NT2/D1 (cell line): ENCODE measurements around the gene STAT1.

Source experiments
- SUZ12 ChIP-seq: IDR thresholded peaks from 2 replicates; pipeline ENCODE4 v1.6.1; 2011; ENCODE audit not compliant: insufficient read length, insufficient read depth; ENCODE audit errors: extremely low read depth
- YY1 ChIP-seq: IDR thresholded peaks from 2 replicates; pipeline ENCODE4 v1.6.1; 2011; ENCODE audit not compliant: insufficient read length, insufficient read depth
- ZNF274 ChIP-seq: IDR thresholded peaks from 2 replicates; pipeline ENCODE4 v1.6.1; 2011; ENCODE audit warnings: mild to moderate bottlenecking, low read depth, low read length

DNA sequence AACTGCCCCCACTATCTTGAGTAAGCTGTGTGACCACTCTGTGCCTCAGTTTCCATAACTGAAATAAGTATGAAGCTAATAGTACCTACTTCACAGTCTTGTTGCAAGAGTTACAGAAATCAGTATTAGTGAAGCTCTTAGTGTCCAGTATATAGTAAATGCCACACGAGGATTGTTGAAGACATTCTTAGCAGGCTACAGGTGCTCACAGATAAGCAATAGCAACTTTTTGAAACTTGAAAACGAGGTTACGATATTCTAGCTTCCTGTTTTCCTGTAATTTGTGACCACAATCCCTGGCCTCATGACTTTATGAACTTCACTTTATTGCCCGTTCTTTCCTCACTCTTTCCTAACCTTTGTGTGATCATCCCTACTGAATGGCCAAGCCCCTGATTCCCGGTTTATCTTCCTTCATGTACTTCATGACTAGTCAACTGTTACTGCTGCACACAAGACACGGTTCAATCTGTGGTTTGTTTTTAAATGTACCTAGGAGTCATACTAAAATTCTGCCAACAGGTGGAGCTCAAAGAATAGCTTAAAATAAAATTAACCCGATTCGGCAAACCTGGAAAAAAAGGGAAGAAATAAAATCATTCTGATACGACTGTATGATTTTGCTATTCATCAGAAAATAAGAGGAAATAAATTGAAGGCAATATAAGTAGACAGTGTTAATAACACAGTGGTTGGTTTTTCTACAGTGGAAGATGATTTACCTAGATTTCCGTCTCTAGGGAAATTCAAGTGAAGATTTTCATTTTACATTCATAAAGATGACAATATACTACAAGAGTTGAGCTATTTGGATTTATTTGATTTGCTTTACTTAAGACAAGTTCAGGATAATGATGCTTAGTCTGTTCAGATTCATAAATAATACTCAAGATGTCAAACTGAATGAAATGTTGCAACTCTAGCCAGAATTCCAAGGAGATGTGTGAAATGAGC lies 38.1 kb upstream of the STAT1 start:
- no peak for TF ChIP-seq ZNF274
- TF ChIP-seq YY1, result no peak
- no peak for TF ChIP-seq SUZ12
